ENCODE results near the gene C8G. TPM values are rescaled to one million over a fixed set of nuclear protein-coding genes. Genes with fewer than 3 reads are reported as not detected.

C8G gene
- total and polyA plus RNA-seq, 2 of the 8 experiments (the other 6 are each of a cell fraction or from before 2014, with no cell fraction given) = 0.62 to 0.80 TPM

DNA sequence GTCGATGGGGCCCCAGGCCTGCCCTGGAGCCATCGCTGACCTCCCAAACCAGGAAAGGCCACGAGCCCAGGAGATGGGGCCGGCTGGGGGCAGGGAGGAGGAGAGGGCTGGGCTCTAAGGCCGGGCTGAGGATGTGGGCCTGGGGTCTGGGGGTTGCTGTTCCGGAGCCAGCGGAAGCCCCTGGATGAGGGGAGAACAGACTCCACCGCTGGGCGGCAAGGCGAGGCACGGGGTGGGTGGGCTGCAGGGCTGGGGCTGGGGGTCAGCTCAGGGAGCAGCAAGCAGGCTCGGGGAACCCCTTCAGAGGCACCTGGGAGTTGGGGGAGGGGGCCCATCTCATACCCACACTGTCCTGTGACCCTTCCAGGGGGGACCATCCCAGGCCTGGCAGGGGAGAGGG is 18.7 kb downstream of the C8G start:
- H4K20me1 ChIP-seq (replicated peaks in 1 of 2; ENCODE audit: control insufficient read depth in 1 of 2, insufficient read depth in 2 of 2, low read length in 2 of 2) = no peaks in the 10 kb centered on the region
- no peak overlapping the region for H2BK15ac ChIP-seq (ENCODE audit: low read length)
- H3K4me1 ChIP-seq (replicated peaks in 1 of 4; ENCODE audit: control insufficient read depth in 3 of 4, insufficient read depth in 4 of 4, low read length in 3 of 4) = peaks cover 0 to 8% (median 5%) of the 10 kb centered on the region in 4 experiments; a peak in 5 of 7 replicates
- H2AFZ ChIP-seq (ENCODE audit: low read length) = no peak overlapping the region
- ChIA-PET CTCF (ENCODE audit: partially characterized antibody) (interaction anchor here (0.6 to 5.6 kb wide), 4 partner anchors 11 to 128 kb away, joined by 3 to 32 read pairs (median 4); partner anchors contain the start of gene PTGDS), POLR2A (ENCODE audit: partially characterized antibody) (interaction anchor here (1.9 kb wide), 1 partner anchor 13 kb away, joined by 5 read pairs; no protein-coding TSS in a partner anchor)
- no peak overlapping the region for H3K18ac ChIP-seq (ENCODE audit: extremely low read depth, low read length)
- no peak overlapping the region for H3K4me2 ChIP-seq (ENCODE audit: insufficient read depth in 1 of 2, low read depth in 2 of 2, low read length in 2 of 2)
- H3K23me2 ChIP-seq (ENCODE audit: low read depth, low read length) = no peaks in the 10 kb centered on the region
- H3K79me1 ChIP-seq (ENCODE audit: low read depth, low read length) = no peaks in the 10 kb centered on the region; the same call in 1 of the 2 replicates
- no peak overlapping the region for H3K9ac ChIP-seq (replicated peaks in 1 of 4; ENCODE audit: extremely low read depth in 1 of 4, low read depth in 3 of 4, low read length in 3 of 4)
- no peak overlapping the region for H3K27ac ChIP-seq (ENCODE audit: low read depth, low read length)
- no peak overlapping the region for H2BK120ac ChIP-seq (replicated peaks; ENCODE audit: low read depth, low read length)
- no peak overlapping the region for H3K4ac ChIP-seq (replicated peaks; ENCODE audit: insufficient read length, low read depth, low read length)
- DNase-seq (ENCODE audit: low read depth in 1 of 2, low spot score in 2 of 2) = no peak
- no peak overlapping the region for H2BK20ac ChIP-seq (ENCODE audit: low read length)
- 70% methylated on average over 3 of the region's 12 CpGs; no CpG with 5 or more reads in 1 of the 2 experiments for WGBS, 2 experiments (ENCODE audit: extremely low coverage in 1 of 2, insufficient coverage in 1 of 2, insufficient read length in 1 of 2, insufficient replicate concordance in 2 of 2, low coverage in 1 of 2, low lambda C conversion rate in 2 of 2, missing lambda C conversion rate in 1 of 2)
- FAIRE-seq = no peak
- no peak overlapping the region for H4K8ac ChIP-seq (ENCODE audit: extremely low read depth, insufficient read depth, low read length)
- H3K36me3 ChIP-seq (ENCODE audit: control insufficient read depth in 2 of 4, insufficient read depth in 4 of 4, low read length in 3 of 4) = no peaks in the 10 kb centered on the region
- no peaks in the 10 kb centered on the region for H3K79me2 ChIP-seq (ENCODE audit: control insufficient read depth in 1 of 2, insufficient read depth in 2 of 2, low read length in 2 of 2)
- no peaks in the 10 kb centered on the region for H3K27me3 ChIP-seq (replicated peaks in 1 of 4; ENCODE audit: control insufficient read depth in 3 of 4, extremely low read depth in 1 of 4, insufficient read depth in 3 of 4, low read length in 3 of 4)
- no peak overlapping the region for H3K23ac ChIP-seq (ENCODE audit: insufficient read length)
- H3K4me3 ChIP-seq (ENCODE audit: extremely low read depth in 1 of 4, insufficient read depth in 2 of 4, low read depth in 3 of 4, low read length in 4 of 4) = no peak overlapping the region
- H4K5ac ChIP-seq (ENCODE audit: insufficient read length, low read depth, low read length) = no peak overlapping the region
- H3K9me3 ChIP-seq (ENCODE audit: insufficient read depth in 2 of 2, low read depth in 1 of 2, low read length in 1 of 2) = no peaks in the 10 kb centered on the region
- H2BK12ac ChIP-seq (ENCODE audit: low read depth, low read length) = 0 out of 2 replicates have a peak overlapping the region, but pooled peaks have one; percentile 75
- no peak overlapping the region for H2AK5ac ChIP-seq (ENCODE audit: low read depth, low read length)
- no peak overlapping the region for H2BK5ac ChIP-seq (ENCODE audit: low read depth, low read length)
- H4K91ac ChIP-seq (replicated peaks; ENCODE audit: insufficient read length, low read length) = no peak overlapping the region
- no peak overlapping the region for H3K14ac ChIP-seq (ENCODE audit: insufficient read length)
- no peak overlapping the region for H3K56ac ChIP-seq (replicated peaks; ENCODE audit: insufficient read length, low read depth, low read length)
- TF ChIP-seq EP300 (IDR thresholded peaks at IDR 0.05; ENCODE audit: borderline replicate concordance in 1 of 2, low read depth in 2 of 2, low read length in 2 of 2) (no peak), EZH2 (IDR thresholded peaks at IDR 0.05; ENCODE audit: low read depth, low read length, severe bottlenecking) (no peak), HDAC6 (IDR thresholded peaks at IDR 0.05; ENCODE audit: low read depth, low read length) (no peak), JUN (IDR thresholded peaks at IDR 0.05; ENCODE audit: low read depth, low read length) (no peak), CTBP2 (IDR thresholded peaks at IDR 0.05; ENCODE audit: borderline replicate concordance, insufficient read depth, insufficient read length, low read length) (no peak), RFX5 (IDR thresholded peaks at IDR 0.05; ENCODE audit: borderline replicate concordance, low read depth, low read length) (no peak), SIN3A (conservative IDR thresholded peaks at IDR 0.05 in 1 of 2, IDR thresholded peaks at IDR 0.05 in 1 of 2; ENCODE audit: low read depth in 1 of 2, low read length in 2 of 2) (no peak), BRCA1 (IDR thresholded peaks at IDR 0.05; ENCODE audit: low read depth, low read length) (no peak), TBP (IDR thresholded peaks at IDR 0.05; ENCODE audit: low read depth, low read length) (no peak)
